Activated CD8-positive, alpha-beta memory T cell treated with anti-CD3 and anti-CD28 coated beads for 24 hours (primary cell): ENCODE data around the gene IKZF2.

Experiments
- DNase-seq: peaks from one replicate; pipeline ENCODE4 v3.0.0-alpha.2; 2020

Gene IKZF2

DNA sequence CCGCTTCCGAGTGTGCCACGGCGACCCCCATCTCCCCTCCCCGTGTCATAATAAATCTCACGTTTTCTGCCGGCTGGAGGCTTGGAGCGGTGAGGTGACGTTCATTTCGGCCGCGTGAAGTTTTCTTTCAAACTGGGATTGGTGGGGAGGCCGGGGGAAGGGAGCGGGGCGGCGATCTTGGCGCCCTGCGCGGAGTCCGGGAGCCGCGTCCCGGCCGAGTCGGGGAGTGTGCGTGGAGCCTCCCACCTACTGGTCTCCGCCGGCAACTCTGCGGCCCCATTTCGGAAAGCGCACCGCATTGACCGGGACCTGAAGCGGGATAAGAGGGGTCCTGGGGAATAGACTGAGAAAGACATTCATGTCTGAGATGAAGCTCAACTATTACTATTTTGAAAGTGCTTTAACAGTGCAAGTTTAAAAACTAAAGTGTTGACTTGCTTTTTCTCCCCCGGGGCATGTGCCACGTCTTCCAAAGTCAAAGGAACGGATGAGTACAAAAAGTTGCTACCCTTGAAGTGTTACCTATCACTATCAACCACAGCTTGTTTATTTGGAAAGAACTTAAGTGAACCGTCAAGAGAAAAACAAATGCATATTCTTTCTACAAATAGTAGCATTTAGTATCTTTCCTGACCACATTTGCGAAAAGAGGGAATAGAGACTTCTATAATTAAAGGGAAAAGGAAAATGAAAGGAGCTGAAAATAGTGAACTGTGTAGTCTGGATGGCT is 818 bp upstream of the IKZF2 start:
- no peak for DNase-seq

DNA sequence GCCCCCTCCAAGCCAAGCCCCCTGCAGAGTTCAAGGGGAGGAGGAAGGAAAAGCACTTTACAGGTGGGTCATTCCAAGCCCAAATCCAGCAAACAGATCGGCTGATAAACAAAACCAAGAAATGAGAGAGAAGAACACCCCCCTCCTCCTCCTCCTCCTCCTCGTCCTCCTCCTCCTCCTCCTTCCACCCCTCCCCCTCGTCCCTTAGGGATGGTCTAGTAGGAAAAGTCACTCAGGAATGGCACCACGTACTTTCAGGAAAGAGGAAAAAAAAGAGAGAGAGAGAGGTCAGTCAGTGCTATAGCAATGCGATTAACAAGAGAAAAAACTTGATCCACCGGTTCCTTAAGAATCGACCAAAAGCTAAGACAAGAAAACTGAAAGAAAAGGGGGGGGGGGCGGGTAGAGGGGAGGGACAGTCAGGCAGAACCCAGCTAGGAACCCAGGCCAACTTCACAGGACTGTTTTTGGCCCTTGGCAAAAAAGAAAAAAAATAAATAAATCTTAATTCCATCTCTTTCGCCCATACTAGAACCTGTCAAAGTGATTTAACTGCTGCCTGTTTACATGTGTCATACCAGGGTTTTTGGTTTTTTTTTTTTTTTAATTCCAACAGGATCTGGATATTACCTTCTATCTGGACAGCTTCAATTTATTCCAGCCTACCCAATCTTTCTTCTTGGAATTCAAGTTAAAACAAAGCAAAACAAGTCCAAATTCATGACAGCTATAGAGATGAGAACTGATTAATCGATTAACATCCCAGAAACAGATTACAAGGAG is 906 bp downstream of the IKZF2 start:
- DNase-seq: no peak

DNA sequence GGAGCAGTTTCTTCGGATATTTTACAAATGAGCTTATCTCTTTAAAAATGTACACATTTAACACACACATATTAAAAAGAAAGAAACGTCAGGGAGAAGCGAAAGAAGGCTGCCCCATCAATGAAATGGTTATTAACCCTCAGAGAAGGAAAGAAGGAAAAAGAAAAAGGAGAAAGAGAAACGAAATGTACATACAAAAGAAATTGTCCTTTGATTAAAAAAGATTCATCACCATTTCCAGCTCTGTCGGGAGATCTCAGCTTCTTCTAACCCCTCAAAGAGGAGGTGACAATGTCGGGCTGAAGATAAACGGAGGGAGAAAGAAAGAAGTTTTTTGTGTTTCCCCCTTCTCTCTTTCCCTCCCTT is 1.5 kb downstream of the IKZF2 start:
- no peak for DNase-seq

DNA sequence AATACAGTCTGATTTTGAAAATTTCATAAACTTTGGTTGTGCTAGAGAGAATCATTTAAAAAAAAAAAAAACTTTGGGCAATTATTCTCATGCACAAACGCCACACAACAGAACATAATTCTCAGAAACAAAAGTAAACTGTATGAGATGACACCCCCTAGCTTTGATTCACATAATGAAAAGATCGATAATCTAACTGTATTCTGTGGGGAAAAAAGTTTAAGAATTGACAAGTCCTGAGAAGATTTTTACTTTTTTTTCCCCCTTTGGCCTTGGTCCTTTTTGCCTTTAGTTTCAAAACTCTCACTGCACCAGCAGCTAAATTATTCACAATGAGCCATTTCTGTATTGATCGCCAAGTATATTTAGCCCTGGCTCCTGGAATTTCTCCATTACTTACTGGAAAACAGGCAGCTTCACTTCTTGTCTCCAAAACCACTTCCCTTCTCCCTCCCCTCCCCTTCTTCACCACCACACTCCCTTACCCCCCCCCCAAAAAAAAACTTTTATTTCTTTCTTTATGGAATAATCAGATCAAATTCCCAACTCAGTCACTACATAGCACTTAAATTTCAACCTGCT is 2.0 kb downstream of the IKZF2 start:
- no peak for DNase-seq

DNA sequence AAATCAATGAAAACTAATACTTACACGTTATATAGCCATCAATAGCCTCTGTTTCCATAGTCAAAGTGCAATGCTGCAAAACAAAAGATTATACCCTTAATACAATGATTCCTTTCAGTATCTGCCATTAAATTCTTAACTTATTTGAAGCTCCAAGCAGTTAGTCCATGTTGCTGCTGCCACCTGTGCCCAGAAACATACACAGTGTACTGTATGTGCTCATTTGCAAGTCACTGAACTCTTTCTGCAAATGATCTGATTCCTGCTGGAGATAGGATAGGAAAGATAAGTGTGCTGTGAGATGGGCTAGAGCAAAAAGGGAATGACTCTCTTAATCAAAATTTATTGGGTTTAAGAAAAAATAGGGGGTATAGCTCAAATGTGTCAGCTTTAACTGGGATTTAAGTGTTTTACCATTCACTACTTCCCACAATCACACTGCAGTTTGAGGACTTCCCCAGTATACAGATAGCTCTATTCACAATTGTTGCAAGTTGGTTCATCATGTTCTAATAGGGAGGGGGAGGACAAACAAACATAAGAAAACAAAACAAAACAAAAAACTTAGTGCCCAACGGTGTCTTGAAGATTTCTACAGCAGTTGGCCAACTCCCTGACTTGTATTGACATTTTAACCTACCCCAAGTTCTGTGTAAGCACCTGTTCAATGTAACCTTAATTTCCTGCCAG is 2.7 kb downstream of the IKZF2 start:
- no peak for DNase-seq

DNA sequence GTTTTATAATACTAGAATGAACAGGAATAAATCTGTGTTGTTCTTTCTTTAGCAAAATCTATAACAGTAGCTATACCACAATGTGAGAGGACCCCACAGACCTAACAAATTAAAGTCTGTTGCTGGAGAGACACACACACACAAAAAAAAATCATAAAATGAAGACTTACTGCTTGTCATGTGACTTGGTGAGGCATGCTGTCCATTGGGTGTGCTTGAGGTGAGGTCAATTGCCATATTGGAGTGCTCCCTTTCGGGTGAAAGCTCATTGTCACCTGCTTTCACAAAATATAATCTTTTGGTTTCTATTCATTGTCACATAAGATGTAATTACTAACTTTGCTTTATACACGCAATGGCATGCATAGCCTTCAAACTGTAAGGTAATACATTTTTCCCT is 3.9 kb downstream of the IKZF2 start:
- DNase-seq: no peak

DNA sequence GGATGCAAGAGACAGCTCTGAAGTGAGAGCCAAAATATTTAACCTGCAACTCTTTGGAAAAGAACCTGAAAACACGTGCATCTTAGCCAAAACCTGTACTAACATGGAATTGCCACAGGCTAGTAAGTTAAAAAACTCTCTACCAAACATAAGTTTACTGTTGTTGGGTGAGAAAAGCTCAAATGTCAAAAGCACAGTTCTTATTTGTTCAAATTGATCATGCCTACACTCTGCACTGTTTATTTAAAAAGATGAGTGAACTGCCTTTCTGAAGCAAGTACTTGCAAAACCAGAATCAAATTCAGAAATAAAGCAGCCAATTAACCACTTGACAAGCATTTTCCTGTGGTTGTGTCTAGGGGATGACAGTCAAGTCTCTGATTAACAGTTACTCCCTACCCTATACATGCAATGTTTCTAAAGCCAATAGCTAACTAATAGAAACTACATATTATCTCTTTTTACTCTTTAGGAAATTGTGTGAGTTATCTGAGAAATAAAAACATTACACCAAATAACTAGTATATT is 5.6 kb downstream of the IKZF2 start:
- DNase-seq: no peak

DNA sequence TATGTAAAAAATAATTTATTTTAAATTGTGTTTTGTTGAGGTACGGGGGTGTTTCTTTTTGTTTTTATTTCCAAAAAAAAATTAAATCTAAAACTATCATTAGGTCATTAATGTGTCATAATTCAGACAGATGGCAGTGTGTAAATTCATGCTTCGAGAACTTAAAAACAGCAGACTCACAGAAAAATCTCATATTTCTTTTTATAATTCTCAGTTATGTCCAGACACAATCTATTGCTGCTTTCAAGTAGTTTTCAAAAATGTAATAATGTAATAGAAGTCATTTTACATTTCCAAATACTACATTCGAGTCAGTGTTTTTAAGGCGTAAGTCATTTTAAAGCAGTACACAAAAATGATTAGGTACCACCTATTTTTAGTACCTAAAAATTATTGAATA is 14.3 kb downstream of the IKZF2 start:
- DNase-seq: no peak

DNA sequence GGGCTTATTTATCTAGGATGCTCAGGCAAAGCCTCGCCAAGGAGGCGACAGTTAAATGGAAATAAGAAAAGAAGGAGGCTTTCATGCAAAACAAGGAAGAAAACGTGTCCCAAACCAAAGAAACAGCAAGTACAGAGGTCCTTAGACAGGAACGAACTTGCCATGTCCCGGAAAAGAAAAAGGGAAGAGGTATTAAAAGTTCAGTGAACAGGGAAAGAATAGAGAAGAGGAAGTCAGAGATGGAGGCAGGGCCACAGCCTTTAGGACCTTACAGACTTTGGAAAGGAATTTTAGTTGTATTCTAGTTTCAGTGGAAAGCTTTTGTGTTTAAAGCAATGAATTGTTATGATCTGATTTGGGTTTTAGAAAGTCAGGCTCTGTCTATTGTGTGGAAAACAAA is 22.1 kb downstream of the IKZF2 start:
- DNase-seq: no peak

DNA sequence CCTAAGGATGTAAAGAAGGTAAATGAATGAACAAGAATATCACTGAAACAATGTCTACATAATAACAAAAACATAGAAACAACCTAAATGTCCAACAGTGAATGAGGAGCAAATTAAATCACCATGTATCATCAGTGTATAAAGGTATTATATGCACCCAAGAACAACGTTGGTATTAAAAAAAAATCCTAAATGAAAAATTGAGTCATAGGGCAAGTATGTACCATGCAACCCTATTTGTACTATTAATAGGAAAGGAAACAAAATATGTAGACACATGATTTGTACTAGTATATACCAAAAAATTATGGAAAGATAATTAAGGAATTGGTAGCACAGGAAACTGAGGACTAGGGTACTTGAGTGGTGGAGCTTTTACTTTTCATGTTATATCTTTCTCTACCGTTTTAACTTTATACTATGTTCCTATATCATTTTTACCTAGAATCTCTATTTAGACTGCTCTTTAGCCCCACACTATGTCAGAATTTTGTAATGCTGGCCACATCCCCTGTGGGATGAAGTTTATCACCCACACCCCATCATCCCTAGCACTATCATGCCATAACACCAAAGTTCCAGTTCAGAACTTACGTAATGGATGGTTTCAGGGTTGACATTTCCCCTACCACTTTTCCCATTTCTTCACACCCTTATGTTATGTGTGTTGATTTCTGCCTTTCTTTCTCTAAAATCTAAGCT is 25.6 kb downstream of the IKZF2 start:
- no peak for DNase-seq

DNA sequence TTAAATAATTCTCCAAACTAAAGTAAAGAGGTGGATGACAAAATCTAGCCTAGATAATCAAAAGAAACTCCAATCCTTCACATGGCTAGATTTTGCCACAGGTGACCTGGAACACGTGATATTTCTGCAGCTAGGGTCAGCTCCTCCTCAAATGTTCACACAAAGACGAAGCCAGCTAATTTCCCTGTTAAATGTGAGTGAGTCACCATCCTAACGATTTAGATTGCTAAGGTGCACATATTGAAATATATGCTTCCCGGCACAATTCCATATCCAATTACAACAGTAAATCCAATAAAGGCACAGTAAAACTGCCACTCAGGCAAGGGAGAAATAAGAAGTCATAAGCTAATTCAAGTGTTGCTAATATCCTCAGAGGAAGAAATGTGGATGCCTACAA is 28.7 kb downstream of the IKZF2 start:
- DNase-seq: no peak

DNA sequence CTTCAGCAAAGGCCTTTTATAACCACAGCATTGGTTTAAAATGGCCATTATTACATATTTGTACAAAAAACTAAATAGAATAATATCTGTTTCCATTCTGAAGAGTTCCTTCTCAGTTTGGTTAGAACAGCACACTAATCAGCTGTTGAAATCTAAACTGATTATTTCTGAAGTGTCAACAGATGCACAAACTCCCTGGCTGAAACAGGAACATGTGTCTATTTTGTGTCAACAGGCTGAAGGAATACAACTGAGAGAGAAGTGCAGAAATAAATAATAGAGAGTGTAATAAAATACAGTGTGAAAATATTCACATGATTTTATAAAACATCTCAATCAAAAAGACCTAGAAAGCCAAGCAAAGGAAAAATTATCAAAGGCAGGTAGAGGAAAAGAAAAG is 29.7 kb downstream of the IKZF2 start:
- no peak for DNase-seq

DNA sequence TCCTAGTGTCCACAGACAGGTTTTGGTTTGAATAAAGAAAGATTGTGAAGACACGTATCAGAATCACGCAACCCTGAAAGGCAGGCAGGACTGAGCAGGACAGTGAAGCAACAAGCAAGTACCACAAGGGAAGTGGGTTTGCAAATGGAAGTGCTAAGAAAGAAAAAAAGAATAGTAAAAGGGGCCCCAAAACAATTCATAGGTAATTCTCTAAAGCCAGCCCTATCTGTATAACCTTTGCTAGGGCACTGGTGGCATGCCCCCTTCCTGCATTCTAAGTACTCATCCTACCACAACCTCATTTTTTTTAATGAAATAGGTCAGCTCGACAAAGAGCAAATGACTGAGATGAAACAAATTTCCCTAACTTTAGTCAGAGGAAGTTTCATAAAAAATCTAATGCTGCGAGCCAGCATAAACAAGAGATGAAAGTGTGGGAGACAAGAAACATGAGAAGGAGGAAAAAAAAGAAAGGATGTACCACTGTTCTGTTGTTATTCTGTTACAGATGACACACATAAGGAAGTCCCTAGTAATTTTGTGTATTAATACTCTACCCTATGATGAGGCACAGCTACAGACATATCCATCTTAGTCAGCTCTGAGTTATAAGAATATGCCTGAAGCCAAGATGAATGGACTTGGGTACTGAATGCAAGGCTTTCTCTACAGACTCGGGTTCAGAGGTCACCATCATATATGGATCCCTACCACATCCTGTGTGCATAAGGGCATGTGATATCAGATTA is 32.2 kb downstream of the IKZF2 start:
- no peak for DNase-seq

DNA sequence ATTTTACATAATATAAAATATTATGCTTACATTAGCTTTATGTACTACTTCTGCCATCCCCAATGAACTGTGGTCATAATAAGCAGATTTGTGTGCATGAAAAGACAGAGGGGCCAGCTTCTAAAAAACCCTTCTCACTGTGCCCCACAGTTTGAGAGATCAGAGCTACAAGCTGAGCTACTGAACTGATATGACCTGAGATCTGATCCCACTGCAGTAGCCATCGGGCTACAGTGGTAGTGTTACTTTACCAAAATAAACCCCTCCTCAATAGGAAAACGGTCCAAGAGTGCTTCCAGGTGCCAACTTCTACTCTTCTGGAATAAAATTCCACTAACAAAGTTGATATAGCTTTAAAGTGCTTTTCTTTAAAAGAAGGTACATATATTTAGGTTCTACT is 43.1 kb downstream of the IKZF2 start:
- no peak for DNase-seq

DNA sequence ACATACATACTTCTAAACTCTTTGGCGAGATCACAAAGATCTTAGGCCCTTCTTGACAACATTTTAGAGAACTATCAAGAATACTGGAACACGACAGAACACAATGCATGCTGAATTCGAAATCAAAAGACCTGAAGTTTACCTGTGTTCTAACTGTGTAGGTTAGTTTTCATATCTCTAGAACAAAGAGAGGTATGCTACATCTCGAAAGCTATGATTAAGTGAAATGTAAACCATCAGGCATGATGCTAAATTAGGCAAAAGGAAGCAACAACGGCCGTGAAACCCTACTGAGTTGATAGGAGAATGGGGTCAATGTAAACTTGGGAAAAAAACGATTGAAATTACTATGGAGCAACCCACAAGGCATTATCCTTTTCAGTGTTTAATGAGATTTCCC is 43.7 kb downstream of the IKZF2 start:
- no peak for DNase-seq

DNA sequence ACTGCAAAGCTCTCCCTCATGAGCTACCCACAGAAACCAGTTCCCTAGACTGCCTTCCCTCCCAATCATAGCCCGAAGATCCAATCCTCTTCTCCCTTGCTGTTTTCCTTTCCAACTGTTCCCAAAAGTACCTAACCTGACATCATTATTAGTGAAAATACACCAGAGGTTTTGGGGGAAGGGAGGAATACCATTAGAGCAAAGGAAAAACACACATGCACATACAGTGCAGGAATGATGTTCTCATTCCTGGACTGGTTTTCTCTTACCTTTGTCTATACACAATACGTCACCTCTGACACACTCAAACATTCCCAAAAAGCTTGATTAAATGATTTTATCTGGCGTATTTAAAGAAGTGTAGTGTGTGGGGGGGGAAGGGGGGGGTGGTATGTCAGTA is 46.2 kb downstream of the IKZF2 start:
- DNase-seq: no peak

DNA sequence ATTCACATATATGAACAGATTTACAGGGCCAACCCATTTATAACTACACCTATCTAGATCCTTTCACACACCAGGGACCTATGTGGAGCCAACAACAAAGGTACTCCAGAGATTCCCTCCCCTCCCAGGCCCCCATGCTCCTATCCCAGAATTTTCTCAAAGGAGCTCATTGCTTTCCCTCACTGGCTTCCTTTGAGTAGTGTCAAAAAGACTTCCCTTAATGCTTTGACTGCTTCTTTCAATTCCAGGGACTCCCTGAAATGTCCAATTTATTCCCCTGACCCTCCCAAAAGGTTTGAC is 46.6 kb downstream of the IKZF2 start:
- DNase-seq: no peak

DNA sequence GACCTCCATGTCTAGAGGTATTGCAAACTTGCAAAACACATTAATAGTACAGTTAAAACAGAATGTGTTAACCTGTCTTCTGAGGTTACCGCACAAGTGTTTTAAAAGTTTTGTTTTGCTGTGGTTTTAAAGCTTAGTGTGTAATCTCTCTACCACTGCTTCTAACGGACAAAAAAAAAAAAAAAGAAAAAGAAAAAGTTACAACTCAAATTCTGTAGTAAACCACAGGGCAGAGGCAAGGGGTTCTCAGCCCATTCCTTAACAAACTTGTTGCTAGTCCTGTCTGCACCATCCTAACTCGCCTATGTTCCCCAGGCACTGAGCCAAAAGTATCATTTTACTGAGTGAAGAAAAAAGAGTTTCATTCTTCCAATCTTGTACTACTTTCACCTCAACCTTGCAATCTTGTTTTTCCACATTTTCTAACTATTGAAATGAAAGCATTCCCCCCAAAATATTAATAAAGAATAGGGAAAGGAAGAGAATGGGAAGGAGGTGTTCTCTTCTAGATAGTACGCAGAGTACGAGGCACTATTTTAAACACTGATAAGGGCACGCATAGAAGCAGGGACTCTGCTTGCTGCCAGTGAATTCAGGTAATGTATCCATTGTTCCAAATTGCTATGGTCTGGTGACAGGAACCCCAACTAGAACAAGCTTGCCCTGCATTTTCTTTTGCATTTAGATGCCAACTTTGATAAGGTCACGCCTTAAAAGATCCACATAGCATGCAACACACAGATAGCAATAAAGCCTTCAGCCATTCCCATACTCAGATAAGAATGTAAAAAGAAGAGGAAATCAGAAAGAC is 47.1 kb downstream of the IKZF2 start:
- no peak for DNase-seq

DNA sequence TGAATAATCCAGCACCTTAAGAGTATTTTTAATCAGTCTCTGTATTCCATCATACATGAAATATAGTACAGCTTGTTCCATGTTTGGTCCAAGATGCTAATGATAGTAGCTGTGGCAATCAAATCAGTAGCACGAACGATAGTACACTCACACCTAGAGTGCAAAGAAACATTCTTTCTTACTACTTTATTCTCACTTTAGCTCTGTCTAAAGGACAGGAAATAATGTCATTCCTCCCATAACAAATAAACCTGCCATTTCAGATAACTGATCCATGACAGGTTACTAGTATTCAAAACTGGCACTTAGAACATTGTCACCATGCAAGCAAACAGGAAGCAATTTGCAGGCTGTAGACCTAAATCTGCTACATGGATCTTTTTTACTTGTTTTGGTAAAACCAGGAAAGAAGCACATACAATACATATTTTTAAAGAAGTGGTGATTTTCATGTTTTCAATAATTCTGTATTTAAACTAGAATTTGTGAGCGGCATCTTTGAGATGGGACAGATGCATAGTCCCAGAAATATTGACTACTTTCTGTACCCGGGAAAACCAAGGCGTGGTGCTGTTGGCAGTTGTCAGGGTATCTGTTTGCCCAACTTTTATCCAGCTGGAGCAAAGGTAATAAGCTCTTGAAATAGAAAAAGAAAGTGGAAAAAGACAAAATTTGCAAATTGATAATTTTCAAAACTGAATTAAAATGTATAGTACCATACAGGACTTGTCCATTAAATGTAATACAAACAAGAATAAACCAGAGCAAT is 49.5 kb downstream of the IKZF2 start:
- no peak for DNase-seq

DNA sequence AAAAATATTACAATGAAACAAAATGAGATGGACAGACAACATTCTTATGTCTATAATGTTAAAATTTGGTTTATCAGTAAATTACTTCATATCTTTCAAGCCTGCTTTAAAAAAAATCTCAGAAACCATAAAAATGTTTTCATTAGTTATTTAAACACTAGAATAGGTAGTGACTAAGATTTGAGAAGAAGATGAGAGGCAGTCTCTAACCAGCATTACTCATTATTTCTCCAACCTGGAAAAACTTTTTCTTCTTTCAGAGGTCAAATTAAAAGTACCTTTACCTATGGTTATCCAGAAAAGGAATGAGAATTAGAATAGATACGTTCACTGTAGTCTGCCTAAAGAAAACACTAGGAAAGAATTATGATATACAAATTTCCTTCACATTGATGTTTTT is 50.3 kb downstream of the IKZF2 start:
- no peak for DNase-seq

DNA sequence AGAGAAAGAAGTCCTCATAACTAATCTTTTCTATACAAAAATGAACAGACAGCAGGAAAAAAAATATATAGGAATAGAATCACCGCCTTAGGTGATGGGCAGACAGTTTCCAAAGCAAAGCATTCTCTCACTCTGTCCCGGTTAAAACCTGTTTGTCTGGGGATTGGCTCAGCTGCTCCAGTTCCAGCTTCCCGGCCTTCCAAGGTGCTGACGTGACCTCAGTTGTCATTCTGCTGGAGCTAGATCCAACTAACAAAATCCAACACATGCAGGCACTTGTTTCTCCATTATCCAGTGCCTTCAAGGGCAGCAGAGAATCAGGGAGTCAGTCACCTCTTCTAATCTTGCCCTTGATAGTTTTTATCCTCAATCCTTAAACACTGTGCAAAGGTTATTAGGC is 52.8 kb downstream of the IKZF2 start:
- DNase-seq: no peak
